ENCODE measurements around the gene NRXN3.
"Not testable (repeated sequence)": the region's sequence is repeated elsewhere in the genome, so short reads cannot be mapped to it uniquely, and the experiment has no call there.

NRXN3 gene

DNA sequence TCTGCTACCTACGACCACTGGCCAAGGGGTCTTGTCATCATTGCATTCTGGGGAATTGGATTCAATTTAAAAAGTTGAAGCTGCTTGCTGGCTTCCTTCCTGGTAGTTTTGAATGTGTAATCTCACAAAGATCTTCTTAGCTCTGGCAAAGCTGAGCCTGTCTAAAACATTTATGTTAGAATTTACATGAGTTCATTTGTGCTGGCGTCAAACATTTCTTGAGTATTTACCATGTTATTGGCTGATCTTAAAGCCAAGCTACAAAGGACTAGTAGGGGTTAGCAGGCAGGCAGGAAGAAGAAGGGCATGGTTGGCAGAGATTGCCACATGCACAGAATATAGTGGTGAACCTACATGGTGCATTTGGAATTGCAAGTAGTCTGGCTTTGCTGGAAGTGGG, 1596.3 kb downstream of the NRXN3 start:
- H3K36me3 Mint-ChIP-seq (ENCODE audit: low read depth), result peaks cover 23% of the 10 kb centered on the region
- H3K27me3 Mint-ChIP-seq (ENCODE audit: low read depth, poor library complexity), result no peaks in the 10 kb centered on the region
- no peak overlapping the region for H3K4me3 Mint-ChIP-seq
- no peaks in the 10 kb centered on the region for H3K4me1 Mint-ChIP-seq
- TF ChIP-seq CTCF (IDR thresholded peaks at IDR 0.05), result no peak
- peaks cover 29% of the 10 kb centered on the region for H3K9me3 Mint-ChIP-seq
- DNase-seq, result no peak
- no peak overlapping the region for H3K27ac Mint-ChIP-seq

DNA sequence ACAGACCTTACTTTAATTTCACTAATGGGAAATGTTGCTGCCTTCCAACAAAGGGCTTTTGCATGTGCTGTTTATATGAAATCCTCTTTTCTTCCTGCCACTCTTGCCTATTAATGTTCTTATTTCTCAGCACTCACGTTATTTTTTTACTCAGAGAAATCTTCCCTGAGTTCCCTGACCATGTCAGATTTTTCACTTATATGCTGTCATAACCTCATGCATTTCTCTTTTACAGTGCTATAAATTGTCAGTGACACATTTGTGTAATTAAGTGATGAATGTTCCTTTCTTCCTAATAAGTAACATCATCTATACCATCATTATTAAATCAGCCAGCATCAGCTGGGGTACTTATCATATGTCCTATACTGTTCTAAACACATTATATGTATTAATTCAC, 1597.1 kb downstream of the NRXN3 start:
- no peak overlapping the region for H3K27ac Mint-ChIP-seq
- no peak for TF ChIP-seq CTCF (IDR thresholded peaks at IDR 0.05)
- H3K4me3 Mint-ChIP-seq, result no peak overlapping the region
- no peaks in the 10 kb centered on the region for H3K4me1 Mint-ChIP-seq
- no peak for DNase-seq
- H3K27me3 Mint-ChIP-seq (ENCODE audit: low read depth, poor library complexity), result no peaks in the 10 kb centered on the region
- H3K9me3 Mint-ChIP-seq, result peaks cover 29% of the 10 kb centered on the region
- peaks cover 23% of the 10 kb centered on the region for H3K36me3 Mint-ChIP-seq (ENCODE audit: low read depth)

GRCh38 chr14:79767721-79768120, 1597.5 kb downstream of the NRXN3 start:
- H3K27ac Mint-ChIP-seq; H3K27me3 Mint-ChIP-seq (ENCODE audit: low read depth, poor library complexity); H3K4me1 Mint-ChIP-seq; H3K4me3 Mint-ChIP-seq; DNase-seq: not testable (repeated sequence)
- peaks cover 23% of the 10 kb centered on the region for H3K36me3 Mint-ChIP-seq (ENCODE audit: low read depth)
- H3K9me3 Mint-ChIP-seq, result peaks cover 29% of the 10 kb centered on the region

GRCh38 chr14:79781882-79782281, 1611.7 kb downstream of the NRXN3 start:
- Mint-ChIP-seq H3K27ac (no peak overlapping the region), H3K4me3 (no peak overlapping the region), H3K4me1 (peaks cover 11% of the 10 kb centered on the region), H3K36me3 (ENCODE audit: low read depth) (peaks cover 16% of the 10 kb centered on the region), H3K27me3 (ENCODE audit: low read depth, poor library complexity) (no peaks in the 10 kb centered on the region), H3K9me3 (peaks cover 10% of the 10 kb centered on the region)
- no peak for TF ChIP-seq CTCF (IDR thresholded peaks at IDR 0.05)
- DNase-seq, result no peak

DNA sequence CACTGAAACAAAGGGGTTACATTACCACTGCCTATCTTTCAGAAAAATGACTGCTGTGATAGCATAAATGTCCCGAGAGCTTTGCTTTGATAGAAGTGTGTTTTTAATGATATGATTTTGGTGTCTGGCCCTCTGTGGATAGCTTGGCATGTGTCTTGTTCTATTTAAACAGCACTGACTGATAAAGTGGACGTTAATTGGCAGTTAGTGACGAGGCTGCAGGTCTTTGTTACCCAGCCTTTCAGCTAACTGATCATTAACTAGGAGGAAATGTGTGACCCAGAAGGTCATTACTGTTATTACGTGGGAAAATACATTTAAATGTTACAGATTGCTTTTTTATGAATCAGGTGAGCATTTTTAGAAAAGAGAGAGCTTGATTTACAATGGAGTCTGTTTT, 1612.9 kb downstream of the NRXN3 start:
- H3K27ac Mint-ChIP-seq, result no peak overlapping the region

DNA sequence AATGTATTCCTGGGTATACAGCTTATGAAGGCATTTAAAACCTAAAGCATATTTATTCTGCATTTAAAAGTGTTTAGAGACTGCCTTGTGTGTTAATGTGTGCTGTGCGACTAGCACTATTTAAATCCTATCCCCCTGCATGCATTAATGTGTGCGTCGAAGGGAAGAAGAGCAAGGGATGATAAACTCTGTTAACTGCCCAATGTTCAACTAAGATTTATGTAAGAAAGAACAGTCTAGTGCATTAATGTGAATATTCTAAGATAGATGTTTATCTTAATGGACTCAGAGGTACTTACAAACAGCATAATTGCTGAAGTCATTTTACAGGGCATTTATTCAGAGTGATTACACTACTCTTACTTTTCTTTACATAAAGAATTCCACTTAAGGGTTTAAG, 1616.3 kb downstream of the NRXN3 start:
- H3K27ac Mint-ChIP-seq, result no peak overlapping the region
- H3K4me3 Mint-ChIP-seq, result no peak overlapping the region
- peaks cover 37% of the 10 kb centered on the region for H3K36me3 Mint-ChIP-seq (ENCODE audit: low read depth)
- no peaks in the 10 kb centered on the region for H3K27me3 Mint-ChIP-seq (ENCODE audit: low read depth, poor library complexity)
- TF ChIP-seq CTCF (IDR thresholded peaks at IDR 0.05), result no peak
- H3K4me1 Mint-ChIP-seq, result peaks cover 4% of the 10 kb centered on the region
- peaks cover 37% of the 10 kb centered on the region for H3K9me3 Mint-ChIP-seq
- no peak for DNase-seq

More for the DNA sequence above, 1612.9 kb downstream of the NRXN3 start:
- peaks cover 18% of the 10 kb centered on the region for H3K9me3 Mint-ChIP-seq
- H3K4me3 Mint-ChIP-seq, result no peak overlapping the region
- no peaks in the 10 kb centered on the region for H3K27me3 Mint-ChIP-seq (ENCODE audit: low read depth, poor library complexity)
- no peak for TF ChIP-seq CTCF (IDR thresholded peaks at IDR 0.05)
- no peak for DNase-seq
- peaks cover 11% of the 10 kb centered on the region for H3K4me1 Mint-ChIP-seq
- H3K36me3 Mint-ChIP-seq (ENCODE audit: low read depth), result peaks cover 25% of the 10 kb centered on the region

Data from nephron progenitor cell (in vitro differentiated cells).